ENCODE results near the gene KRTAP9-1.

DNA sequence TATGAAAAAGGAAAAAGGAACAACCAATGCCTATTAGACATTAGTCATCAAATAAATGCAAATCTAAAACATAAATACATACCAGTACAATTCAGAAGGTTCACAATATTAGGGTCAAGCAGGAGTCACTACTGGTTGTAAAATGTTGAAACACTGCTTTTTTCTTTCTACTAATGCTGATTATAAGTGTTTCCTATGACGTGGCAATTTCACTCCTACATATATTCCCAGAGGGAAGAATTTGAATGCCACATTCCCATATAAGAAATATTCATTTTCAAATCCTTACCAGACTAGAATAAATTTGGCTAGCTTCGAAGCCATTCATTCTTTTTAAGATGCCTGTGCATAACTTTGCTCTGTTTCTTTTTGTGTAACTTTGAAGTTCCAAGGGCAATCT lies 34.1 kb downstream of the KRTAP9-1 start:
- no peak for TF ChIP-seq ZKSCAN1 (IDR thresholded peaks at IDR 0.05; ENCODE audit: low read depth, low read length)
- TF ChIP-seq, protein P1, sequence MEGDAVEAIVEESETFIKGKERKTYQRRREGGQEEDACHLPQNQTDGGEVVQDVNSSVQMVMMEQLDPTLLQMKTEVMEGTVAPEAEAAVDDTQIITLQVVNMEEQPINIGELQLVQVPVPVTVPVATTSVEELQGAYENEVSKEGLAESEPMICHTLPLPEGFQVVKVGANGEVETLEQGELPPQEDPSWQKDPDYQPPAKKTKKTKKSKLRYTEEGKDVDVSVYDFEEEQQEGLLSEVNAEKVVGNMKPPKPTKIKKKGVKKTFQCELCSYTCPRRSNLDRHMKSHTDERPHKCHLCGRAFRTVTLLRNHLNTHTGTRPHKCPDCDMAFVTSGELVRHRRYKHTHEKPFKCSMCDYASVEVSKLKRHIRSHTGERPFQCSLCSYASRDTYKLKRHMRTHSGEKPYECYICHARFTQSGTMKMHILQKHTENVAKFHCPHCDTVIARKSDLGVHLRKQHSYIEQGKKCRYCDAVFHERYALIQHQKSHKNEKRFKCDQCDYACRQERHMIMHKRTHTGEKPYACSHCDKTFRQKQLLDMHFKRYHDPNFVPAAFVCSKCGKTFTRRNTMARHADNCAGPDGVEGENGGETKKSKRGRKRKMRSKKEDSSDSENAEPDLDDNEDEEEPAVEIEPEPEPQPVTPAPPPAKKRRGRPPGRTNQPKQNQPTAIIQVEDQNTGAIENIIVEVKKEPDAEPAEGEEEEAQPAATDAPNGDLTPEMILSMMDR (IDR thresholded peaks at IDR 0.05 in 2 of 3, conservative IDR thresholded peaks at IDR 0.05 in 1 of 3; ENCODE audit: insufficient read depth in 2 of 3, low read depth in 1 of 3, low read length in 3 of 3), result no peak
